ENCODE measurements around the gene DAW1.
A peak's percentile ranks its signal among the peaks of the same experiment; 100 is the strongest.

DNA sequence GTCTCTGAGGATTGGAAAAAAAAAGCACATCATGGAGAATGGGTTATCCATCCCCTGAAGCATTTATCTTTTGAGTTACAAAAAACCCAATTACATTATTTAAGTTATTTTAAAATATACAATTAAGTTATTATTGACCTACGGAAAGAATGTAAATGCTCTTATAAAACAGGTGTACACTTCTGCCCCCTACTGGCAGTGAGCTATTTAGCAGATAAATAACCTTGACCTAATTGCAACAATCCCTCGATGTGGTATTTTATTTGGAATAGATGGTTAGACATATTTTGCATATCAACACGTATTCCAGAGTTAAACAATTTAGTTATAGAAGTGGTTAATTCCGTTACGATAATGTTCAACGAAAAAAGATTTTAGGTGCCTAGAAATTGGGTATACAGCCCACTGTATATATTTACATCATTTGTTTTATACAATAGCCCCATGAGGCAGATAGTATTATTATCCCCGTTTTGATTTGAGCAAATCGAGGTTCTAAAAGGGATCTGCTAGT lies 9.1 kb upstream of the DAW1 start:
- TF ChIP-seq, protein P1, sequence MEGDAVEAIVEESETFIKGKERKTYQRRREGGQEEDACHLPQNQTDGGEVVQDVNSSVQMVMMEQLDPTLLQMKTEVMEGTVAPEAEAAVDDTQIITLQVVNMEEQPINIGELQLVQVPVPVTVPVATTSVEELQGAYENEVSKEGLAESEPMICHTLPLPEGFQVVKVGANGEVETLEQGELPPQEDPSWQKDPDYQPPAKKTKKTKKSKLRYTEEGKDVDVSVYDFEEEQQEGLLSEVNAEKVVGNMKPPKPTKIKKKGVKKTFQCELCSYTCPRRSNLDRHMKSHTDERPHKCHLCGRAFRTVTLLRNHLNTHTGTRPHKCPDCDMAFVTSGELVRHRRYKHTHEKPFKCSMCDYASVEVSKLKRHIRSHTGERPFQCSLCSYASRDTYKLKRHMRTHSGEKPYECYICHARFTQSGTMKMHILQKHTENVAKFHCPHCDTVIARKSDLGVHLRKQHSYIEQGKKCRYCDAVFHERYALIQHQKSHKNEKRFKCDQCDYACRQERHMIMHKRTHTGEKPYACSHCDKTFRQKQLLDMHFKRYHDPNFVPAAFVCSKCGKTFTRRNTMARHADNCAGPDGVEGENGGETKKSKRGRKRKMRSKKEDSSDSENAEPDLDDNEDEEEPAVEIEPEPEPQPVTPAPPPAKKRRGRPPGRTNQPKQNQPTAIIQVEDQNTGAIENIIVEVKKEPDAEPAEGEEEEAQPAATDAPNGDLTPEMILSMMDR (optimal IDR thresholded peaks at IDR 0.05 in 1 of 3, IDR thresholded peaks at IDR 0.05 in 1 of 3, conservative IDR thresholded peaks at IDR 0.05 in 1 of 3; ENCODE audit: extremely low read depth in 1 of 3, insufficient read depth in 2 of 3, low read length in 3 of 3): peak in 2 of 3 experiments; percentile 48 to 50
- TF ChIP-seq EZH2 (IDR thresholded peaks at IDR 0.05; ENCODE audit: low read length): no peak

Measured in keratinocyte (primary cell).